Adrenal gland (tissue), 12 donors: Measurements from ENCODE around the gene GALNT16. TPM values are rescaled to one million over a fixed set of nuclear protein-coding genes. Genes with fewer than 3 reads are reported as not detected.
A peak's percentile ranks its signal among the peaks of the same experiment; 100 is the strongest.

ENCODE experiments used
- DNase-seq, 7 donors: peaks; one replicate each; pipeline ENCODE4 v3.0.0-alpha.2; 2019 to 2020
- H3K27ac ChIP-seq, 5 donors: fragments of 200-600 bp; sonication (generic) in 4 of 5; 1 replicate in 3 of 5; 2 replicates in 2 of 5; pipeline versions ENCODE4 v1.5.1 to v1.8.0; 2016 to 2020; ENCODE audit warnings: mild to moderate bottlenecking in 1 of 5
- H3K27me3 ChIP-seq: fragments of 200-600 bp; 2 replicates; pipeline ENCODE4 v1.8.0; 2021
- H3K36me3 ChIP-seq, 2 donors: fragments of 200-600 bp; replicated peaks in 1 of 2; 1 replicate in 1 of 2; 2 replicates in 1 of 2; pipeline versions ENCODE4 v1.5.1 to v1.8.0; 2018 to 2022
- H3K4me1 ChIP-seq, 2 donors: fragments of 200-600 bp; replicated peaks in 1 of 2; 1 replicate in 1 of 2; 2 replicates in 1 of 2; pipeline versions ENCODE4 v1.5.1 to v1.8.0; 2018 to 2021
- H3K4me3 ChIP-seq, 4 donors: fragments of 200-600 bp; sonication (generic) in 3 of 4; one replicate each; pipeline ENCODE4 v1.5.1; 2016 to 2018
- H3K9me3 ChIP-seq, 3 donors: fragments of 200-600 bp; sonication (generic) in 1 of 3; replicated peaks in 1 of 3; 1 replicate in 2 of 3; 2 replicates in 1 of 3; pipeline versions ENCODE4 v1.5.1 to v1.8.0; 2016 to 2021
- CTCF ChIP-seq, 6 experiments: fragments of 450-650 bp in 4 of 6; fragments of 200-600 bp in 2 of 6; sonication (generic) in 1 of 6; IDR thresholded peaks; 1 replicate in 5 of 6; 2 replicates in 1 of 6; pipeline versions ENCODE4 v1.5.1 to v1.8.0; 2016 to 2021; ENCODE audit warnings: antibody characterized with exemption in 6 of 6, mild to moderate bottlenecking in 2 of 6, moderate library complexity in 1 of 6
- POLR2A ChIP-seq, 2 donors: fragments of 450-650 bp; IDR thresholded peaks; one replicate each; pipeline ENCODE4 v1.6.1; 2017; ENCODE audit warnings: antibody characterized with exemption in 2 of 2, mild to moderate bottlenecking in 2 of 2, moderate library complexity in 1 of 2
- WGBS, 4 donors: extraction: QIAGEN DNeasy Blood & Tissue Kit in 2 of 4; methylation state at CpG; one replicate each; pipeline versions ENCODE4 v1.1.5 to v1.1.7; 2013 to 2017; 5-methylcytosine and 5-hydroxymethylcytosine counted together
- intact Hi-C, 2 donors: fragments of 100-400 bp; cut with DNase I; formaldehyde crosslinking; loops; one replicate each; pipeline versions ENCODE4 v1.14.1 to v1.15.0; 2022 to 2023
- polyA plus RNA-seq, 3 donors: library from polyadenylated mRNA; stranded (reverse); fragments of 200-250 nt in 2 of 3; fragments of 350-450 nt in 1 of 3; fragmentation: Illumina TruSeq in 1 of 3; extraction: RNeasy Lipid Tissue Mini Kit (QIAGEN cat#74804) in 1 of 3; gene quantifications; one replicate each; pipeline ENCODE4 v1.2.3, GENCODE V29; 2013 to 2014
- total RNA-seq, 9 donors: library from RNA; depleted of rRNA in 4 of 9; stranded (reverse); fragments of >200 nt in 4 of 9; fragments of 120-200 nt in 1 of 9; fragmentation: NEBNext Ultra II Directional in 1 of 9; extraction: Animal tissue kit (Norgen Biotek cat#: 25700) in 1 of 9; gene quantifications; one replicate each; pipeline versions ENCODE4 v1.1.0 to v1.2.4, GENCODE V29; 2013 to 2023
- donor health status: healthy with polysubstance abuse.
- donor health status: Bipolar disorder and iron deficiency.
- donor health status: DM: yes; HTN: yes; CAD: no.
- donor health status: DM: no; HTN: no; CAD: no.
- donor health status: DM: no; HTN: no; CAD: no.
- donor health status: DM: yes; HTN: yes; CAD: no.

The GALNT16 gene
- total and polyA plus RNA-seq, 12 donors = 7.4 to 38.1 (median 15.9) TPM

- 74 to 79% (median 77%) methylated on average over 6 of the region's 6 CpGs for WGBS, 4 donors
- Histone ChIP-seq H3K36me3 (peaks cover 0 to 10% of the 10 kb centered on the region in 2 donors), H3K9me3 (no peaks in the 10 kb centered on the region), H3K4me3 (peak overlapping the region in 1 of 4 donors; percentile 90), H3K27ac (no peak overlapping the region), H3K27me3 (no peaks in the 10 kb centered on the region), H3K4me1 (peaks cover 30 to 61% of the 10 kb centered on the region in 2 donors)
- no peak for DNase-seq
- intact Hi-C loops = no loop called here
- TF ChIP-seq POLR2A (IDR thresholded peaks at IDR 0.05) = no peak
- TF ChIP-seq CTCF (IDR thresholded peaks at IDR 0.05) = no peak
These were observed 140.2 kb downstream of the GALNT16 start for GRCh38 chr14:69400154-69400553.

- H3K4me3 ChIP-seq = no peak overlapping the region
- intact Hi-C loops = no loop called here
These were observed 141.9 kb downstream of the GALNT16 start for GRCh38 chr14:69401841-69402240.

GRCh38 chr14:69404478-69404877 is 144.5 kb downstream of the GALNT16 start:
- Histone ChIP-seq H3K27me3 (no peaks in the 10 kb centered on the region), H3K4me1 (peaks cover 22 to 50% of the 10 kb centered on the region in 2 donors), H3K27ac (no peak overlapping the region), H3K4me3 (no peak overlapping the region), H3K9me3 (no peaks in the 10 kb centered on the region), H3K36me3 (no peaks in the 10 kb centered on the region)
- intact Hi-C loops = no loop called here
- no peak for DNase-seq
- 85 to 91% (median 89%) methylated on average over 3 of the region's 3 CpGs for WGBS, 4 donors
- TF ChIP-seq POLR2A (IDR thresholded peaks at IDR 0.05) (no peak), CTCF (IDR thresholded peaks at IDR 0.05) (no peak)

More at GRCh38 chr14:69401841-69402240, 141.9 kb downstream of the GALNT16 start:
- H3K27ac ChIP-seq = no peak overlapping the region
- 86 to 90% (median 89%) methylated on average over 2 of the region's 2 CpGs for WGBS, 4 donors
- peaks cover 26 to 49% of the 10 kb centered on the region in 2 donors for H3K4me1 ChIP-seq
- no peaks in the 10 kb centered on the region for H3K27me3 ChIP-seq
- no peak for DNase-seq
- H3K36me3 ChIP-seq = no peaks in the 10 kb centered on the region
- TF ChIP-seq CTCF (IDR thresholded peaks at IDR 0.05) = no peak
- TF ChIP-seq POLR2A (IDR thresholded peaks at IDR 0.05) = no peak
- no peaks in the 10 kb centered on the region for H3K9me3 ChIP-seq

- intact Hi-C loops = no loop called here
These were observed 144.9 kb downstream of the GALNT16 start for GRCh38 chr14:69404883-69405282.

More at GRCh38 chr14:69404883-69405282, 144.9 kb downstream of the GALNT16 start:
- 95 to 98% (median 95%) methylated on average over 5 of the region's 5 CpGs for WGBS, 4 donors
- TF ChIP-seq CTCF (IDR thresholded peaks at IDR 0.05) (no peak), POLR2A (IDR thresholded peaks at IDR 0.05) (no peak)
- no peak overlapping the region for H3K4me3 ChIP-seq
- peaks cover 18 to 46% of the 10 kb centered on the region in 2 donors for H3K4me1 ChIP-seq
- H3K36me3 ChIP-seq = no peaks in the 10 kb centered on the region
- H3K27ac ChIP-seq = no peak overlapping the region
- H3K9me3 ChIP-seq = no peaks in the 10 kb centered on the region
- no peak for DNase-seq
- H3K27me3 ChIP-seq = no peaks in the 10 kb centered on the region
